Measurements from ENCODE around the gene YBEY. TPM values are rescaled to one million over a fixed set of nuclear protein-coding genes. Genes with fewer than 3 reads are reported as not detected.

The YBEY gene
- total RNA-seq, 2 experiments from 2014 or later, result 9.6 to 10.7 TPM

DNA sequence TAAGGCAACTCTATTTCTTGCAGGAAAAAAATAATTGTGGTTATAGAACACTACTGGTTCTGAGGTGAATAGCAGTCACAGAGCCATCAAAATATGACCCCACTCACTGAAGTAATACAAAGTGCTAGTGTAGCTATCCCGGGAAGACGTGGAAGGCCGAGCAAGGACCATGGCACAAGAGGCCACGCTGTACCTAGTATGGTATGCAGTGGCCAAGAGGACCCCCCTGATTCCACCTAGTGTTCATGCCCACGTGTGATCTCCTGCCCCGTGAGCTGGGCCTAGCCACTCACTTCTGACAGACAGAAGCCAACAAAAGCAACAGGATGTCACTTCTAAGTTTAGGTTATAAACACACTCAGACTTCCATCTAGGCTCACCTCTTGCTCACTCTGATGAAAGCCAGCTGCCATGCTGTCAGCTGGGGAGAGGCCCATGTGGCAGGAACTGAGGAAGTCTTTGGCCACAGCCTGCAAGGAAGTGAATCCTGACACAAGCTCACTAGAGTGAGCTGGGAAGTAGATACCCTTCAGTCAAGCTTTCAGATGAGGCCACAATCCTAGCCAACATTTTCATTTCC is 35.9 kb upstream of the YBEY start:
- peaks cover 37% of the 10 kb centered on the region for H3K4me1 Mint-ChIP-seq
- no peaks in the 10 kb centered on the region for H3K9me3 Mint-ChIP-seq
- POLR2A ChIA-PET, result no interaction called here
- DNase-seq, result no peak
- H3K36me3 Mint-ChIP-seq, result peaks cover 59% of the 10 kb centered on the region
- no peak for ATAC-seq (ENCODE audit: low read depth)
- peak overlapping the region; percentile 75 for H3K27ac Mint-ChIP-seq
- no peak overlapping the region for H3K4me3 Mint-ChIP-seq
- H3K27me3 Mint-ChIP-seq, result no peaks in the 10 kb centered on the region

DNA sequence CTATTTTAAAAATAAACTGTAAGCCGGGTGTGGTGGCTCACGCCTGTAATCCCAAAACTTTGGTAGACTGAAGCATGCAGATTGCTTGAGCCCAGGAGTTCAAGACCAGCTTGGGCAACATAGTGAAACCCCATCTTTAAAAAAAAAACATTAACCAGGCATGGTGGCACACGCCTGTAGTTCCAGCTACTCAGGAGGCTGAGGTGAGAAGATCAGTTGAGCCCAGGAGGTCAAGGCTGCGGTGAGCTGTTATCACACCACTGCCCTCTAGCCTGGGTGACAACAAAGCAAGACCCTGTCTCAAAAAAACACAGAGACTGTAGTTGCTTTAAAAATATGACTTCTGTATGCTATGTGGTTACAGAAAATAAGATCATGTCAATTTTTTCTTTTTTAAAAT is 33.3 kb upstream of the YBEY start:
- H3K9me3 Mint-ChIP-seq, result no peaks in the 10 kb centered on the region
- H3K27me3 Mint-ChIP-seq, result no peaks in the 10 kb centered on the region
- peak overlapping the region; percentile 32 for H3K27ac Mint-ChIP-seq
- POLR2A ChIA-PET, result interaction anchor here (1.1 to 1.3 kb wide), 2 partner anchors 109 to 170 kb away, joined by 3 read pairs; no protein-coding TSS in a partner anchor
- peaks cover 37% of the 10 kb centered on the region for H3K4me1 Mint-ChIP-seq
- ATAC-seq (ENCODE audit: low read depth) (no peak), DNase-seq (no peak)
- no peak overlapping the region for H3K4me3 Mint-ChIP-seq
- H3K36me3 Mint-ChIP-seq, result peaks cover 56% of the 10 kb centered on the region

DNA sequence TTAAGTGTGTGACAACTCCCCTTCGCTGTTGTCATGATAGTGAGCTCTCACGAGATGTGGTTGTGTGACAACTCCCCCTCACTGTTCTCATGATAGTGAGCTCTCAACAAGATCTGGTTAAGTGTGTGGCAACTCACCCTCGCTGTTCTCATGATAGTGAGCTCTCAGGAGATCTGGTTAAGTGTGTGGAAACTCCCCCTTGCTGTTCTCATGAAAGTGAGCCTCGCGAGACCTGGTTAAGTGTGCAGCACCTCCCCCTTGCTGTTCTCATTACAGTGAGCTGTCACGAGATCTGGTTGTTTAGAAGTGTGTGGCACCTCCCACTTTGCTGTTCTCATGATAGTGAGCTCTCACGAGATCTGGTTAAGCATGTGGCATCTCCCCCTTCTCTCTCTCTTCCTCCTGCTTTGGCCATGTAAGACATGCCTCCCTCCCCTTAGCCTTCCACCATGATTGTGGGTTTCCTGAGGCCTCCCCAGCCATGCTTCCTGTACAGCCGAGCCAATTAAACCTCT is 32.5 kb upstream of the YBEY start:
- Mint-ChIP-seq H3K27ac (peak overlapping the region; percentile 85), H3K4me3 (peak overlapping the region; percentile 62), H3K27me3 (no peaks in the 10 kb centered on the region), H3K4me1 (peaks cover 37% of the 10 kb centered on the region), H3K9me3 (no peaks in the 10 kb centered on the region), H3K36me3 (peaks cover 58% of the 10 kb centered on the region)
- ATAC-seq (ENCODE audit: low read depth), result peak; percentile 90
- POLR2A ChIA-PET, result interaction anchor here (0.7 to 1.3 kb wide), 5 partner anchors 9 to 170 kb away, joined by 3 to 4 read pairs (median 3); no protein-coding TSS in a partner anchor
- peak; percentile 52 for DNase-seq

- Mint-ChIP-seq H3K36me3 (peaks cover 56% of the 10 kb centered on the region), H3K4me1 (peaks cover 35% of the 10 kb centered on the region), H3K4me3 (peak overlapping the region; percentile 62), H3K27me3 (no peaks in the 10 kb centered on the region), H3K27ac (peak overlapping the region; percentile 85), H3K9me3 (no peaks in the 10 kb centered on the region)
- DNase-seq, result no peak
- POLR2A ChIA-PET, result interaction anchor here (0.7 to 1.3 kb wide), 3 partner anchors 9 to 169 kb away, joined by 3 to 4 read pairs (median 4); no protein-coding TSS in a partner anchor
- ATAC-seq (ENCODE audit: low read depth), result no peak
Observed at GRCh38 chr21:46254208-46254975, 31.8 kb upstream of the YBEY start.

DNA sequence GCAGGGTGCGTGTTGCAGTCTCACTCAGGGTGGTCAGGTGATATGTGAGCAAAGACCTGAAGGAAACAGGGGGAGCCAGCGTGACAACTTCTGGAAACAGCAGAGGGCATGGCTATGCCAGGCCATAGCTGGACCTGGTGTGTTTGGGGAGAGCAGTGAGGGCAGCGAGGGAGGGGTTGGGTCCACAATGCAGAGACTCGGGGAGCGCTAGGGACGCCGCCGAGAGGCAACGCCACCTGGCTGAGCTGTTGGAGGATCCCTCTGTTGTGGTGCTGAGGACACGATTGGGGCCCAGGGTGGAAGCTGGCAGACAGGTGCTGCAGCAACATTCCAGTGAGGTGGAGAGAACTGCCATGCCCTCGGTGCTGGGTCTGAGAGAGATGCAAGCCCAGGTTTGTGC is 31.0 kb upstream of the YBEY start:
- Mint-ChIP-seq H3K27ac (peak overlapping the region; percentile 85), H3K4me3 (no peak overlapping the region), H3K27me3 (no peaks in the 10 kb centered on the region), H3K9me3 (no peaks in the 10 kb centered on the region), H3K4me1 (peaks cover 30% of the 10 kb centered on the region), H3K36me3 (peaks cover 51% of the 10 kb centered on the region)
- POLR2A ChIA-PET, result no interaction called here
- DNase-seq (no peak), ATAC-seq (ENCODE audit: low read depth) (no peak)

GRCh38 chr21:46255758-46256337 is 30.3 kb upstream of the YBEY start:
- DNase-seq (no peak), ATAC-seq (ENCODE audit: low read depth) (no peak)
- no peak overlapping the region for H3K4me3 Mint-ChIP-seq
- H3K4me1 Mint-ChIP-seq, result peaks cover 23% of the 10 kb centered on the region
- H3K9me3 Mint-ChIP-seq, result no peaks in the 10 kb centered on the region
- POLR2A ChIA-PET, result no interaction called here
- no peaks in the 10 kb centered on the region for H3K27me3 Mint-ChIP-seq
- H3K36me3 Mint-ChIP-seq, result peaks cover 44% of the 10 kb centered on the region
- H3K27ac Mint-ChIP-seq, result peak overlapping the region; percentile 85

DNA sequence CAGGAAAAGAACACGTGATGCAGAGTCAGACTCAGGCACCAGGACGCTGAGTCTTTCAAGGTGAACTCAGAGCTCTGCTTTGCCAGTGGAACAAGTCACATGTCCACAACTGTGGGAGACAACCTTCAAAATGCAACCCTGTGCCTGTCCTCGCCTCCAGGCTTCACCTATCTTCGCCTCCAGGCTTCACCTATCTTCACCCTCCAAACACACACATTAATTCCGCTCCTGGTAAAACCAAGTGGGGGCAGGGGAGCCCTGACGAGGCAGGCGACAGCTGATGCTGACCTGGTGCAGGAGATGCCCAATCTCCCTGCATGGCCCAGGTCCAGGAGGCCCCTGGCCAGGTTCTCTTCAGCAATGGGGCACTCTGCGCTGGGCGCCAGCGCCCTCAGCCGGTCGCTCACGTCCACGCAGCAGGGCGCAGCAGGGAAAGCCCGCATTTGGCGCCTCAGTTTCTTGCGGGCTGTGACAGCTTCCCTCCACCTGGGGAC is 29.6 kb upstream of the YBEY start:
- POLR2A ChIA-PET, result no interaction called here
- no peak overlapping the region for H3K4me3 Mint-ChIP-seq
- H3K4me1 Mint-ChIP-seq, result peaks cover 20% of the 10 kb centered on the region
- ATAC-seq (ENCODE audit: low read depth), result no peak
- DNase-seq, result no peak
- no peak overlapping the region for H3K27ac Mint-ChIP-seq
- no peaks in the 10 kb centered on the region for H3K9me3 Mint-ChIP-seq
- no peaks in the 10 kb centered on the region for H3K27me3 Mint-ChIP-seq
- H3K36me3 Mint-ChIP-seq, result peaks cover 41% of the 10 kb centered on the region

DNA sequence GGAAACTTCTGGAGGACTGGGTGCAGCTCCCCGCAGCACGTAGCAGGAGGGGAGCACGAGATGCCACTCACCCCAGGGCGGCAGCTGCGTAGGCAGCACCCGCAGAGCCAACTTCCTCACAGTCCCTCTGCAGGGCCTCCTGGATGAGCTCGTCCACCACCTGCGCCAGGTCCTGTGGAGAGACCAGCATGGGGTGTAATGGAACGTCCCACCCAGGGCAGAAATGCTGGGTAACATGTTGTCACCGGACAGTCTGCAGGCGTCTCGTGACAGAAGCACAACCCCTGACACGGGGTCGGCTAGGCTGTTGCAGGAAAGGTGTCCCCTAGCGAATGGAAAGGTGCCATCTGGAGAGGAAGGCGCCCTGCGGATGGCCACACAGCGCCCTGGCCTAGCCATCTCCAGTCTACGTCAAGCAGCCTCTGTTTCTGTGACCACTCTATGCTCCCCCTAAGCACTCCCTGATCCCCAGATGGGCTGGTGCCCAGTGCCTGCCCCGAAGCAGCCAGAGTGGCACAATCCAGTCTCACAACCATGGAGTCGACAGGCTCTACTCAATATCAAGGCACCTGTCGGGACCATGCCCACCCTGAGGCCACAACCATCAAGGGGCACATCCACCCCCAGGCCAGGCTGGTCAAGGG is 22.0 kb upstream of the YBEY start:
- POLR2A ChIA-PET, result no interaction called here
- Mint-ChIP-seq H3K4me1 (no peaks in the 10 kb centered on the region), H3K36me3 (peaks cover 14% of the 10 kb centered on the region), H3K27ac (no peak overlapping the region), H3K27me3 (no peaks in the 10 kb centered on the region), H3K4me3 (no peak overlapping the region), H3K9me3 (no peaks in the 10 kb centered on the region)
- DNase-seq, result no peak
- ATAC-seq (ENCODE audit: low read depth), result no peak

DNA sequence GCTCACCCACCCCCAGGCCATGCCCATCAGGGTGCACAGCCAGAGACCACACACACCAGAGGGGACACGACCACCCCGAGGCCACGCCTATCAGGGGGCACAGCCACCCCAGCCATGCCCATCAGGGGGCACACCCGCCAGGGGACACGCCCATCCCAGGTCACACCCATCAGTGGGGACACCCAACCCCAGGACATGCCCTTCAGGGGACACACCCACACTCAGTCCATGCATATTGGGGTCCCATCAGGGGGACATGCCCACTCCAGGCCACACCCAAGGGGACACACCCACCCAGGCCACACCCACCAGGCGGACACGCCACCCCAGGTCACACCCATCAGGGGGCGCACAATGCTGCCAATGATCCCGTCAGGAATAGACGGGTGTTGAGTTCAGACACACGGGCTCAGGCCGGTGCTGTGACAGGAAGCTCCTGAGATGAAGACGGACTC is 21.4 kb upstream of the YBEY start:
- ATAC-seq (ENCODE audit: low read depth), result no peak
- H3K4me1 Mint-ChIP-seq, result no peaks in the 10 kb centered on the region
- H3K27me3 Mint-ChIP-seq, result no peaks in the 10 kb centered on the region
- POLR2A ChIA-PET, result no interaction called here
- H3K36me3 Mint-ChIP-seq, result peaks cover 14% of the 10 kb centered on the region
- DNase-seq, result no peak
- no peak overlapping the region for H3K27ac Mint-ChIP-seq
- no peaks in the 10 kb centered on the region for H3K9me3 Mint-ChIP-seq
- H3K4me3 Mint-ChIP-seq, result no peak overlapping the region

- Mint-ChIP-seq H3K27me3 (no peaks in the 10 kb centered on the region), H3K36me3 (peaks cover 13% of the 10 kb centered on the region), H3K9me3 (no peaks in the 10 kb centered on the region), H3K27ac (no peak overlapping the region), H3K4me3 (no peak overlapping the region), H3K4me1 (no peaks in the 10 kb centered on the region)
- POLR2A ChIA-PET, result interaction anchor here (0.6 to 0.7 kb wide), 2 partner anchors 19 to 368 kb away, joined by 3 to 4 read pairs; no protein-coding TSS in a partner anchor
- peak; percentile 25 for ATAC-seq (ENCODE audit: low read depth)
- DNase-seq, result no peak
Observed at GRCh38 chr21:46265736-46266525, 20.2 kb upstream of the YBEY start.

DNA sequence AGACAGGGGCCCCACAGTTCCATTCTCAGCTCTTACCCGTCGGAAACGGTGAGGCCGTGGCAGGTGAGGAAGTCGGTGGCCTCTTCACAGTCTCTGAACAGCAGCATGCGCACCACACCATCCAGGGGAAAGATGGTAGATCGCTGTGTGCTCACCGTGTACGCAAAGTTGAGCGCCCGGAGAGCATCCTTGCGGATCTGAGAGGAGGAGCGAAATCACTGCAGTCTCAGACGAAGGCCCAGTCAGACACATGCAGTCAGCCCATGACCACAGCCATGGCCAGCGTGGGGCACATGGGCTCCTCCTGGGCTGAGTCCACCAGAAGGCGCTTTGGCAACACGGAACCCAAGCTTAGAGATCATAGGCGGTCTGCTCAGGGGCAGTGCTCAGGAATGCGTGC is 19.2 kb upstream of the YBEY start:
- POLR2A ChIA-PET, result no interaction called here
- no peak overlapping the region for H3K27ac Mint-ChIP-seq
- peaks cover 15% of the 10 kb centered on the region for H3K36me3 Mint-ChIP-seq
- ATAC-seq (ENCODE audit: low read depth), result no peak
- no peaks in the 10 kb centered on the region for H3K27me3 Mint-ChIP-seq
- no peak for DNase-seq
- no peak overlapping the region for H3K4me3 Mint-ChIP-seq
- no peaks in the 10 kb centered on the region for H3K4me1 Mint-ChIP-seq
- no peaks in the 10 kb centered on the region for H3K9me3 Mint-ChIP-seq

- no peak for ATAC-seq (ENCODE audit: low read depth)
- no peak overlapping the region for H3K27ac Mint-ChIP-seq
- POLR2A ChIA-PET, result interaction anchor here (0.6 to 1.1 kb wide), 2 partner anchors 23 to 167 kb away, joined by 3 read pairs; no protein-coding TSS in a partner anchor
- no peaks in the 10 kb centered on the region for H3K27me3 Mint-ChIP-seq
- H3K4me3 Mint-ChIP-seq, result no peak overlapping the region
- H3K4me1 Mint-ChIP-seq, result peaks cover 2% of the 10 kb centered on the region
- no peak for DNase-seq
- H3K9me3 Mint-ChIP-seq, result no peaks in the 10 kb centered on the region
- peaks cover 23% of the 10 kb centered on the region for H3K36me3 Mint-ChIP-seq
Observed at GRCh38 chr21:46268371-46268770, 17.8 kb upstream of the YBEY start.

All from activated naive CD8-positive, alpha-beta T cell treated with anti-CD3 and anti-CD28 coated beads, Interleukin-2, amount 10 ng/mL, durations not matched to agents 7 days and 5 days (primary cell).